ENCODE data around the gene ENO4.

- TF ChIP-seq POLR2A (IDR thresholded peaks at IDR 0.05; ENCODE audit: low read depth) (no peak), EP300 (IDR thresholded peaks at IDR 0.05) (no peak), POLR2AphosphoS5 (IDR thresholded peaks at IDR 0.05) (no peak)
- TF ChIP-seq, protein P1, sequence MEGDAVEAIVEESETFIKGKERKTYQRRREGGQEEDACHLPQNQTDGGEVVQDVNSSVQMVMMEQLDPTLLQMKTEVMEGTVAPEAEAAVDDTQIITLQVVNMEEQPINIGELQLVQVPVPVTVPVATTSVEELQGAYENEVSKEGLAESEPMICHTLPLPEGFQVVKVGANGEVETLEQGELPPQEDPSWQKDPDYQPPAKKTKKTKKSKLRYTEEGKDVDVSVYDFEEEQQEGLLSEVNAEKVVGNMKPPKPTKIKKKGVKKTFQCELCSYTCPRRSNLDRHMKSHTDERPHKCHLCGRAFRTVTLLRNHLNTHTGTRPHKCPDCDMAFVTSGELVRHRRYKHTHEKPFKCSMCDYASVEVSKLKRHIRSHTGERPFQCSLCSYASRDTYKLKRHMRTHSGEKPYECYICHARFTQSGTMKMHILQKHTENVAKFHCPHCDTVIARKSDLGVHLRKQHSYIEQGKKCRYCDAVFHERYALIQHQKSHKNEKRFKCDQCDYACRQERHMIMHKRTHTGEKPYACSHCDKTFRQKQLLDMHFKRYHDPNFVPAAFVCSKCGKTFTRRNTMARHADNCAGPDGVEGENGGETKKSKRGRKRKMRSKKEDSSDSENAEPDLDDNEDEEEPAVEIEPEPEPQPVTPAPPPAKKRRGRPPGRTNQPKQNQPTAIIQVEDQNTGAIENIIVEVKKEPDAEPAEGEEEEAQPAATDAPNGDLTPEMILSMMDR (IDR thresholded peaks at IDR 0.05): no peak
Observed at GRCh38 chr10:116880716-116881482, 31.6 kb downstream of the ENO4 start.
